GM19324 (cell line): Measurements from ENCODE around the gene CASK.
"Not testable (repeated sequence)": the region's sequence is repeated elsewhere in the genome, so short reads cannot be mapped to it uniquely, and the experiment has no call there.

ENCODE experiments used
- ATAC-seq: cut with Tn5 transposase; IDR thresholded peaks from one replicate; pipeline ENCODE4 v1.9.1; 2021; ENCODE audit warnings: mild to moderate bottlenecking, moderate library complexity; ENCODE audit not compliant: unreplicated experiment, low FRiP score

The CASK gene

GRCh38 chrX:41664375-41664901 lies 258.9 kb downstream of the CASK start:
- no peak for ATAC-seq

GRCh38 chrX:41661366-41662095 lies 261.8 kb downstream of the CASK start:
- ATAC-seq = no peak

- ATAC-seq = no peak
These were observed 267.7 kb downstream of the CASK start for GRCh38 chrX:41655631-41656030.

- no peak for ATAC-seq
These were observed 268.3 kb downstream of the CASK start for GRCh38 chrX:41655101-41655500.

GRCh38 chrX:41653125-41653524 lies 270.2 kb downstream of the CASK start:
- no peak for ATAC-seq

- ATAC-seq = not testable (repeated sequence)
These were observed 277.2 kb downstream of the CASK start for GRCh38 chrX:41646201-41646600.

GRCh38 chrX:41634284-41634683 lies 289.1 kb downstream of the CASK start:
- ATAC-seq = no peak

- ATAC-seq = no peak
These were observed 293.3 kb downstream of the CASK start for GRCh38 chrX:41630091-41630490.

- ATAC-seq = no peak
These were observed 293.8 kb downstream of the CASK start for GRCh38 chrX:41629539-41629938.

- ATAC-seq = no peak
These were observed 302.1 kb downstream of the CASK start for GRCh38 chrX:41621222-41621723.

- no peak for ATAC-seq
These were observed 304.1 kb downstream of the CASK start for GRCh38 chrX:41619221-41619620.

- ATAC-seq = no peak
These were observed 306.4 kb downstream of the CASK start for GRCh38 chrX:41616935-41617334.

- no peak for ATAC-seq
These were observed 307.1 kb downstream of the CASK start for GRCh38 chrX:41616255-41616654.

- ATAC-seq = no peak
These were observed 315.1 kb downstream of the CASK start for GRCh38 chrX:41608244-41608643.

GRCh38 chrX:41607264-41607832 lies 316.0 kb downstream of the CASK start:
- no peak for ATAC-seq

GRCh38 chrX:41606057-41606456 lies 317.3 kb downstream of the CASK start:
- not testable (repeated sequence) for ATAC-seq

- no peak for ATAC-seq
These were observed 318.4 kb downstream of the CASK start for GRCh38 chrX:41604766-41605543.

GRCh38 chrX:41604177-41604576 lies 319.2 kb downstream of the CASK start:
- no peak for ATAC-seq

- ATAC-seq = no peak
These were observed 319.8 kb downstream of the CASK start for GRCh38 chrX:41603596-41603995.

- ATAC-seq = no peak
These were observed 320.5 kb downstream of the CASK start for GRCh38 chrX:41602816-41603345.

GRCh38 chrX:41600291-41600690 lies 323.1 kb downstream of the CASK start:
- no peak for ATAC-seq
